ENCODE results near the gene UBE2L3.
A peak's percentile ranks its signal among the peaks of the same experiment; 100 is the strongest.
"Not testable (repeated sequence)": the region's sequence is repeated elsewhere in the genome, so short reads cannot be mapped to it uniquely, and the experiment has no call there.

The UBE2L3 gene

DNA sequence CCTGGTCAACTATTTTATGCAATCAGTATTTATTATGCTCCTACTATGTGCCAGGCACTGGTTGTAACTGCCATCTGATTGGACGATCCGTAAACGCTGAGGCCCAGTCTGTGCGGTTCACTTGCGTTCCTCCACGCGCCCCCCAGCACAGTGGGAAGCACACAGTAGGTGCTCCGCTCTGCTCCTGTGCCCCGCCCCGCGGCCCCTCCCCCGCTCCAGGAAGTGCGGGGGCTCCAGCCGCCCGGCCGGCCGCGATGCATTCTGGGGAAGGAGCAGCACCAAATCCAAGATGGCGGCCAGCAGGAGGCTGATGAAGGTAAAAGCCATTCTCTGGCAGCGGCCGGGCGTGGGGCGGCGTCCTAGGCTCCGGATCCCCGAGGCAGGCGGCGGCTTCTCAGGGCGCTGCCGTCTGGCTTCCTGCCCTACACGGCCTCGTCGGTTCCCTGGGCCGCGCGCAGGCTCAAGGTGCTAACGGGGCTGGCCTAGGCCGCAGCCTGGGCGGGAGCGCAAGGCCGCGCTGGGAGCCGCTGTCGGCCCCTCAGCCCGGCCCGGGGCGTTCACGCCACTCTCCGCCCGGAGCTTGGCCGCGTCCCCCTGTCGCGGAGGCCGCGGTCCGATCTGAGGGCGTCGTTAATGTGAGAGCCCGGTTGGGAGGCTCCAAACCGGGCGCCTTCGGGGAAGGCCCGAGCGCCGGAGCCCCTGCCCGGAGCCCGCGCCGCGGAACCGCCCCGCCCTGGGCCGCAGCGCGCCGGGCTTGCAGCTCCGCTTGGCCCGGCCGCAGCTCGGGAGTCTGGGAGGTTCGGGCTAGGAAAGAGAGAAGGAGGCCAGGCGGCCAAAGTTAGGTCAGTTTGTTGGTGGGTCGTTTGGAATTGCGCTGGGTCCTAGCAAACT lies at the start of gene UBE2L3:
UBE2L3 (plus strand) TSS at position 259 of the 891 bp plus-strand sequence; CDS start at position 290, 31 bp downstream.
- peak; percentile 94 for DNase-seq

DNA sequence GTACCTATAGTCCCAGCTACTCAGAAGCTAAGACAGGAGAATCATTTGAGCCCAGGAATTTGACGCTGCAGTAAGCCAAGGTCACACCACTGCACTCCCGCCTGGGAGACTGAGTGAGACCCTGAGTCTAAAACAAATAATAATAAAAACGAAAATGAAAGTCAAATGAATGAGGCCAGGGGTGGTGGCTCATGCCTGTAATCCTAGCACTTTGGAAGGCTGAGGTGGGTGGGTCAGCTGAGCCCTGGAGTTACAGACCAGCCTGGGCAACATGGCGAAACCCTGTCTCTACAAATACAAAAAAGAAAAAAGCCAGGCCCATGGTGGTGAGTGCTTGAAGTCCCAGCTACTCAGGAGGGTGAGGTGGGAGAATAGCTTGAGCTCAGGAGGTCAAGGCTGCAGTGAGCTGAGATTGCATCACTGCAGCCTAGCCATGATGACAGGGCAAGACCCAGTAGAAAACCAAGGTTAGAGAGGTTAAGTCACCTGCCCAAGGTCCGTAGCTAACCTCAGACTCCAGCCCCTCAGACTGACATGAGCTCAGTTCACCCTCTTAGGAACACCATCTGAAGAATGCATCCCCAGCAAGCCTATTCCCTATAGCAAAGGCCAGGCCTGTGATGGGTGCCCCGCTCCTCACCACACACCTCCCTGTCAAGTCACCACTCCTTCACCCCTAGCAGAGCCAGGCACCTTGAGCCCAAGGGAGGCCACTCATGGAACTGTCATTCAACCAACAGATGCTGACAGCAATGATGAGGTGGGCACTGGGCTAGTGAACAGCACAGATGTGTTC lies 40.6 kb upstream of the UBE2L3 start:
- not testable (repeated sequence) for DNase-seq

DNA sequence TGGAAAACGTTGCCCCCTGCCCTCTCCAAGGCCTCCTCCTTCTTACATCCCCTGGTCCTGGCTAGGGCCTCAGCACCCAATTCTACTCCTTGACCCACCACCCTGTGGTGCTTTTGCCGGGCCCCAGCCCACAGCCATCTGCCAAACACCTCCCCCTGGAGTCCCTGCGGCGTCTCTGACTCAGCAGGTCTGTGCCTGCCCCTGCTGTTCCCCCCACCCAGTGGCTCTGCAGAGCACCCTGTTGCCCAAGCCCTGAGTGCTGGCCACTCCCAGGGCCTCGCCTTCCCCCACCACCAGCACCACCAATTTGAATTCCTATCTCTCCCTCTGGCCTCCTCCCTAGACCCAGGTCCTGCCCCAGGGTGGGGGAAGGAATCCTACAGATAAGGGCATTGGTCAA lies 36.0 kb upstream of the UBE2L3 start:
- DNase-seq, result not testable (repeated sequence)

DNA sequence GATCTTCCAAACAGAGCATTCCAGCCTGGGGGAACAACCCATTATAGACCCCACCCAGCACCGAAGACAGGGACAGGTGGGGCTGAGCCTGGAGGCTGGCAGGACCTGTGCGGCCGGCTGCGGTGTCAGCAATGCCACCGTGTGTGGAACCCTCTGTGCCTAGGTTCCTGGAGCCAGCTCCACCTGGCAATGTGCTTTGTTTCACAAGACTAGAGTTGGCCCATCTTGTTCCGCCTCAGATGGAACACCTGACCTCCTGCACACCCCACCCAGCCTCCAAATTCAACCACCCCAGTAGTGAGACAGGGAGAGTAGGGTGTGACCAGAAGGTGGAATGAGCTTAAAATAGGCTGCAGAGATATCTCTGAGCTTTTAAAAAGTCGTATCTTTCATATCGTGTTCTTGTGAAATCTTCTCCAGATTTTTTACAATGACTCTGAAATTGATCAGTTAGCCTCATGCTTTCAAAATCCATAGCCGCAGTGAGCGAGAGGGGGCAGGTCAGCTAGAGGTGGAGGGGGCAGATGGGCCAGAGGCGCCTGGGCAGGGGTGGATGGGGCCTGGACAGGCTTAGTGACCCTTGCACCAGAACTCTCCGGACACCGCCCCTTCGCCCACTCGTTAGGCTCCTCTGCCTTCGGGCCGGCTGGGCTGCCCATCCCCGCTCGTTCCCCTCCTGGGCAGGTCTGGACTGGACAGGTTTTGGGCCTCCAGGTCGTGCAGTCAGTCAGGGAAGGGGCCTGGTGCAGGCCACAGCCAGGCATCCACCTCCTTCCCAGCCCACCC lies 34.5 kb upstream of the UBE2L3 start:
- not testable (repeated sequence) for DNase-seq

DNA sequence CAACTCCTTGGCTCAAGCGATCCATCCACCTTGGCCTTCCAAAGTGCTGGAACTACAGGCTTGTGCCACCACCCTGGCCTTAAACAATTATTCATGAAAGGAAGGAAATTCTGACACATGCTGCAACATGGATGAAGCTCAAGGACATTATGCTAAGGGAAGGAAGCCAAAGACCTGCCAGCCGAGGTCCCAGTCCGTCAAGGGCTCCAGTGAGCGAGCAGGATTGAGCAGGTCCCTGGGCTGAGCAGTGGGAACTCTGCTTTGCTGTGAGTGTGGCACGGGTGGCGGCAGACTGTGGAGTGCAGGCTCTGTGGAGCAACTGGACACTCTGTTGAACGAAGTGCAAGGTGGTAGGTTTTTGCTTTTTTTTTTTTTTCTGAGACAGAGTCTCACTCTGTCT lies 27.7 kb upstream of the UBE2L3 start:
- DNase-seq, result not testable (repeated sequence)

DNA sequence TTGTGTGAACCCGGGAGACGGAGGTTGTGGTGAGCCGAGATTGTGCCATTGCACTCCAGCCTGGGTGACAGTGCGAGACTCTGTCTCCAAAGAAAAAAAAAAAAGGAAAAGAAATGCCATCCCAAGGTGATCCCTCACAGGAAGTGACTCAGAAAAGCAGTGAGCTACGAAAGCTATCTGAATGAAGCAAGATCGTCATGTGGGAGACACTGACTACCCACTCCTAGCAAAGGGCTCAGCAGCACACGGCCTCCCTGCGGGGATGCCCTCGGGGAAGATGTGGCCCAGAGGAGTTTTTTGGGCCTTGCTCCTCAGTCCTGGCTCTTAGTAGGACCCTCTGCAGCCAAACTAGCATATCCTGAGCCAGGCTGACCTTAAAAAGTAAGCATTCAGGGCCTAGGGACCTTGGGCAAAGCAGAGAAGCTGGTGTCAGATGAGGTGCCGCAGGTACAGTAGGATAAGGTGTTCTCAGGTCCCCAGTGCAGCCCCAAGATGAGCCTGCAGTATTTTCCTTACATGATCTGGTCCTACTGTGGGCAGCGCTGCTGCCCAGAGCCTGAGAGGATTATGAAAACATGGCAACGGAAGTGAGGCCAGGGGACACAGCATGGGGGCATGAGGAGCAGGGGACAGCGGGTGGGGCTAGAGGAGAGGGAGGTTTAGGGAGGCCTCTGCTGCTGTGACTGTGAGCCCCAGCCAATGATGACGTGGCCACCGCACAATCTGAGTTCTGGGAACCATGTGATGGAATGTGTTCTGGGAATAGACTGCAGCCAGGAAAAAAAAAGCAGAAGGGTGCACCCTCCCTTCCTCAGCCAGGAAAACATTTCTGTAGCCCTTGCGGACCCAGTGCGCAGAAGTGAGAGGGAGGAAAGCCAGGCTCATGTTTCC lies 22.8 kb upstream of the UBE2L3 start:
- not testable (repeated sequence) for DNase-seq

DNA sequence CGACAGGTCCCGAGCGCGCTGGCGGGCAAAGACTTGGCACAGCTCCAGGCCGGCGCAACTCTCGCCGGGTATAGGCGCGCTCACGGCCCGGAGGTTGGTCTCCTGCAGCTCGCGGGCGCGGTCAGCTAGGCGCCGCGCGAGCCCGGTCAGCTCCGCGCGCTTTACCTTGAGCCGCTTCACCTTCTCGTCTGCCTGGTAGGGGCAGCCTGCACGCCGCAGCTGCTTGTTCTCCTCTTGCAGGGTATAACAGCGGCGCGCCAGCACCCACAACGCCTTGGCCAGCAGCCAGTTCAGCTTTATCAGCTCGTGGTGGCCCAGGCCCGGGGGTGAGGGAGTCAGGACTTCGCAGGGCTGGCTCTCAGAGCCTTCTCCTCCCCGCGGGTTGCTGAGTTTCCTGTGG lies 18.0 kb upstream of the UBE2L3 start:
- DNase-seq, result not testable (repeated sequence)

DNA sequence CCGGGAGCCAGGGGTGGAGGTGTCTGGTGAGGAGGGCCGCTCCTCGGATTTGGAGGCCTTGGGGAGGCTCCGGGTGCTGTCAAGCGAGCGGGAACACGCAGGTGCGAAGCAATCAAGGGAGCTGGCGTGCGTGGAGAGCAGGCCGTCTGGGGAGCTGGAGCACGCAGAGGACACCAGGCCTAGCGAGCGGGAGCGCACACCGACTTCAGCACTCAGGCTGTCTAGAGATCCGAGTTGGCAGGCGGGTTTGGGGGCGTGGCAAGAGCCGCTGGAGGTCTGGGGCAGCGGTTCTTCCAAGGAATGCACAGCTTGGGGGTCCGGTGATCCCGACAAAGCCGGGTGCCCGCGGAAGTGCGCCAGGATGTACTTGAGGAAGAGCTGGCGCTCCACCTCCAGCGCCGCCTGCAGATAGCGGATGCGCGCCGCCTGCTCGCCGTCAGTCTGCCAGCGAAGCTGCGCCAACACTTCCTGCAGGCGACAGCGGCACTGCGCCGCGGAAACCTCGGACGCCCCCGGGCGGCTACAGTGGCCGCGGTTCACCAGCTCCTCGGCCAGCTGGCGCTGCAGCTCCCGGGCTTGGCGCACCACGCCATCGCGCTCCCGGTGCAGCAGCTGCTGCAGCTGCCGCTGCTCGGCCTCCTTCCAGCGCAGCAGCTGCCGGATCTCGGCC lies 17.4 kb upstream of the UBE2L3 start:
- not testable (repeated sequence) for DNase-seq

DNA sequence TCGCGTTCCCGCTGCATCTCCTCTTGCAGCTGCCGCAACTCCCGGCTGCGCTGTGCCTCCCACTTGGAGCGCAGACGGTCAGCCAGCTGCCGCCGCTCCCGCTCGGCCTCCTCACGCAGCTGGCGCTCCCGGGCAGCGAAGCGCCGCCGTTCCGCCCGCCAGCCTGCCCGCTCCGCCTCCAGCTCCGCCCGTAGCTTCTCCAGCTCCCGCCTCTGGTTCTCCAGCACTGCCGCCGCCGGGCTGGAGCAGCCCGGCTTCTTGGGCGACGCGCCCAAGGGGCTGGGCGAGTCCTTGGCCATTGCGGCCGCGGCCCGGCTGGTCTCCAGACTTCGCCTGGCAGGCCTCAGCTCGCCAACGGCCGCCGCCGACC lies 16.9 kb upstream of the UBE2L3 start:
- DNase-seq, result not testable (repeated sequence)

DNA sequence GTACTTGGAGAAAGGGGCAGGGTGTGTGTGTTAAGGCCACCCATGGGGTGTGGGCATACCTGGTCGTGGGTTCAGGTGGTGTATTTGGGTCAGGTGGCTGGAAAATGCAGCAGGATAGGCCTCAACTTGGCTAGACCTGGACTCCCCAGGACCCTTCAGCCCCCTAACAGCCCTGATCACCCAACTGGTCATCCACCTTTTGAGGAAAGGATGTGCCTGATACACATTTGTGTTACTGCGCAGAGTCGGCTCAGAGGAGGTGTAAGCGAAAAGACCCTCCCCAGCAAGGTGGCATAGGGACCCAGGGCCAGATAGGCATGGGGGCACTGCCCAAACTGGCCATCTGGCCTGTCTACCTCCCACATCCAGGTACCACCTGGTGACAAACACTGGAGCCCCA lies 16.2 kb upstream of the UBE2L3 start, which contains the start of gene RIMBP3C:
RIMBP3C (minus strand) TSS at position 101 of the 400 bp plus-strand sequence. CDS start 485 bp downstream, outside the sequence.
- DNase-seq, result not testable (repeated sequence)

DNA sequence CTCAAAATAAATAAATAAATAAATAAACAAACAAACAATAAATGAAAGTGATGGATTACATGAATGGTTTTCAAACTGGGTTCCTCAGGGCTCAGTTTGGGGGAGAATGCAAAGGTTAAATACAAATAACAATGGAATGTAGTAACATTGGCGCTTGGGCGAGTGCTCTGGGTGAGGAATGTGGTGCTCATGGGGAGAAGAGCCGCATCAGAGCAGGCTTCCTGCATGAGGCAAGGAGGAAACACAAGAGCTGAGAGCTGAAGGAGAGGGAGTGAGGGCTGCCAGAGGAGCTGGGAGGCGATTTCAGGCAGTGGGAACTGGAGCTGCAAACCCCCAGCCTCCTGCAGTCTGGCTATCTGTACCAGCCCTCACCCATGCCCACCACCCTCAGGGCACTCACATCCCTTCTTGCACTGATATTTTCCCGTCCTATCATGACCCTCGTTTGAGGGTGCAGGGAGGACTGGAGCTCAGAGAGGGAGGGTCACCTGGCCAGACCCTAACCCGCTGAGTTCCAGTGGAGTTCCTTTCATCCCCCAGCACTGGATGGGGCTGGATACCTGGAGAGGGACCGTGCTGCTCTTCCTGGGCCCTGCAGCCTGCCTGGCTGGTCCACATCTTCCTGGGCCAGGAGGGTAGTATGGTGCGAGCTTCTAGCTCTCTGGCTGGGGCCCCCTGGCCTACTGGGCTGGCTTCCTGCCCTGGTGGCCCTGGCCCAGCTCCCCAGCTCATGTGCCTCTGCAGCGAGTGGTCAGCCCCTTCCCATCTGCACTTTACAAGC lies 8.0 kb upstream of the UBE2L3 start:
- not testable (repeated sequence) for DNase-seq

DNA sequence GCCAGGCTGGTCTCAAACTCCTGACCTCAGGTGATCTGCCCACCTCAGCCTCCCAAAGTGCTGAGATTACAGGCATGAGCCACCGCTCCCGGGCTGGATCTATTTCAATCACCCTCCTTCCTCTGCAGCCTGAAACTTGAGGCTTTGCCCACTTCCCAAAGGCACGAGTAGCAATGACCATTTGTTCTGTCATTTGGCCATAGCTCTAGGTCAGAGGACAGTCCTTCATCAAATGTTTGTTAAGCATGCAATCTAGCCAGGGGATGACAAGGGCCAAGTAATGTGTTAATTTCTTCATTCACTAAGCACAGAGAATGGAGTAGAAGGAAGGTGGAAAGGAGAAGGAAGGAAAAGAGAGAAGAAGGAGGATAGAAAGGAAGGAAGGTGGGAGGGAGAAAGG lies 6.9 kb upstream of the UBE2L3 start:
- DNase-seq, result not testable (repeated sequence)

DNA sequence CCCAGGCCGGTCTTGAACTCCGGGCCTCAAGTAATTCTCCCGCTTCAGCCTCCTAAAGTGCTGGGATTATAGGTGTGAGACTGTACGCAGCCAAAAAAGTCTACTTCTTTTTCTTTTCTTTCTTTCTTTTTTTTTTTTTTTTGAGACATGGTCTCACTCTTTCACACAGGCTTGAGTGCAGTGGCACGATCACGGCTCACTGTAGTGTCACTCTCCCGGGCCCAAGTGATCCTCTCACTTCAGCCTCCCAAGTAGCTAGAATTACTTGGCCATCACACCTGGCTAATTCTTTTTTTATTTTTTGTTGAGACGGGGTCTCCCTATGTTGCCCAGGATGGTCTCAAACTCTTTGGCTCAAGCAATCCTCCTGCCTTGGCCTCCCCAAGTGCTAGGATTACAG lies 3.6 kb upstream of the UBE2L3 start:
- no peak for DNase-seq

DNA sequence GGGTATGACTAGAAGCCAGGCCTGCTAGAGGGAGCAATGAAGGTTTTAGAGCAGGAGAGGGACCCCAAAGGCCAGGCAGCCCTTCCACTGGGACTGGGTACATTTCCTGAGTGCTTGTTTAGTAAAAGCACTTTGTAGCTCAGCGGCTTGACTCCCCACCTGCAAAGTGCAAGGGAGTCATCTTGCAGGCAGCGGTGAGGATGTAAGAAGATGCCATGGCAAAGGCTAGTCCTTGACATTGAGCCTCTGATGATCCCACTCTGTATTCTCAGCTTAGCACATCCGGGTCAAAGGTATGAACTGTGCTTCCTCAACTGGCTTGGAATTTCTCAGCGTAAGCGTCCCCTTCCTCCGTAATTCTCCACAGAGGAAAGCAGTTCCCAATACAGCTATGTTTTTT lies 3.1 kb upstream of the UBE2L3 start:
- DNase-seq, result no peak

DNA sequence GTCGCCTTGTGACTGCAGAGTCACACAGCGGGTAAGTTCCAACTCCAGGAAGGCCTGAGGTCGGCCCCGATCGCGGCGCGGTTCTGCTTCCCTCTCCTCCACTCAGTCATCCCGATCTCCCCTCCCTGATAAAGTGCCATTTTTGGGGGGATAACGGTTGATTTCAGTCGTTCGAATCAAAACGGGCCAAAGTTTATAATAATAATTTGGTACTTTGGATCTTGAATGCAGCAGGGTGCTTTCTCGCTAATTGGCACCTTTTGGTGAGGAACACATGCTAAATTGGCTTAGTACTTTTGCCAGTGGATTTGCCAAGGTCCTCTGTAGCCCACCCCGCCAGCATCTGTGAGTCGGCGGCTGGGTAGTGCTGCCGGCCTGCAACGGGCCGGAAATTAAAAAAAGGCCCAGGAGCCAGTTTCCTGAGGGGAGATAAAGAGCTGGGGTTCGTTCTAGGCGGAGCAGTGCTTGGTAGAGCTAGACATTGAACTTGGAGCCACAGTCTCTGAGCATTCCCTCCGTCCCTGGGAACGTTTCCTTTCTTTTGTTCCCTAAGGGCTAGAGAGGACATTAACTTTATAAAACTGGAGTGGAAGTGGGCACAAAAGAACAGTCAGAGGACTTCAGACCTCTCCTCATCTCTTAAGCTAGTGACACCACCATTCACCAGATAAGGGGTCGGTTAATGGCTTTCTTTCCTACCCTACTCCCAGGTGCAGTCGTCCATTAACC lies 997 bp downstream of the UBE2L3 start:
- DNase-seq, result peak; percentile 82

DNA sequence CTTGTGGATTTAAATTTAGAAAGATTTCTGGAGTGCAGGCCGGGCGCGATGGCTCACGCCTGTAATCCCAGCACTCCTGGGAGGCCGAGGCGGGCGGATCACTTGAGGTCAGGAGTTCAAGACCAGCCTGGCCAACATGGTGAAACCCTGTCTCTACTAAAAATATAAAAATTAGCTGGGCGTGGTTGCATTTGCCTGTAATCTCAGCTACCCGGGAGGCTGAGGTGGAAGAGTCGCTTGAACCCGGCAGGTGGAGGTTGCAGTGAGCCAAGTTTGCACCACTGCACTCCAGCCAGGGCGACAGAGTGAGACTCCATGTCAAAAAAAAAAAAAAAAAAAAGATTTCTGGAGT lies 1.5 kb downstream of the UBE2L3 start:
- DNase-seq, result not testable (repeated sequence)

DNA sequence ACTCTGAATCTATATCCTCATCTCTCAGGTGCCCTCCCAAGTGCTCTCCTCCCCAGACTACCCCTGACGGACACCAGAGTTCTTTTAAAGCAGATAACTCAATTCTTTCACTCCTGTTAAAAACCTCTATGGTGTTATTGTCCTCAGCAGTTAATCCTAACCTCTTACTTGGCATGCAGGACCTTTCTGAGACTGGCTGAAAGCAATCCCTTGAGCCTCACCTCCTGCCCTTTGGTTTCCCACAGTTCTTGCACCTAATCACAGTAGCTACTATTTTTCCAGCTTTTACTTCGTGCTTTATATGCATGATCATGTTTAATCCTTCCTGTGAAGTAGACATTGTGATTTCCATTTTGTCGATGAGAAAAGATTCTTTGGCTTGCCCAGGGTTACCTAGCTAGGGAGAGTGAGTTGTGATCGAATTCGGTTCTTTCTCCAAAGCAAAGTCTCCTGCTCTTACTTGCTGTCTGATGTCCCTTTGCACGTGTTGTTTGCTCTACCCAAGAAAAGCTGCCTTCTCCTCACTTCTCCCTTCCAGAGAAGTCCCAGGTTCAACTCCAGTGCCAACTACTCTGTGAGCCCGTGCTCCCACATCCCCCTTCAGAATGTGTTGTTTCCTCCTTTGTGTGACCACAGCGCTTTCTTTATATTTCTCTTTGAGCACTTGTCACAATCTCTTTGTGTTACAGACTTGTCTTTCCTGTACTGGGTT lies 2.1 kb downstream of the UBE2L3 start:
- DNase-seq, result peak; percentile 44

DNA sequence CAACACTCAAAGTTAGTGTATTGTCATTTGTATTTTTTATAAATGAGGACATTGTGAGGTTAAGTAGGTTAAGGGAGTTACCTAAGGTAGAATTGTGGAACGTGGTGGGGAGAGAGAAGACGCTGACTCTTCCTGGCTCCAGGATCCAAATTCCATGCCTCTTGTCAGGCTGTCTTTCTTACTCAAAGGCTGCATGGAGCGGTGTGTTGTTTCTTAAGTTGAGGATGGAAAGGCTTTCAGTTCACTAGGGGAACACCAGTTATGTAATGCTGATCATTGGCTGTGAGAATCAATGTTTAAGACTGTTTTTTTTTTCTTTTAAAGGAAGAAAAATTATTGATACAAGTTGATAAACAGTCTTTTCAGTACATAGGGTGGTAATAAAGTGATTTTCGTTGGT lies 2.9 kb downstream of the UBE2L3 start:
- no peak for DNase-seq

DNA sequence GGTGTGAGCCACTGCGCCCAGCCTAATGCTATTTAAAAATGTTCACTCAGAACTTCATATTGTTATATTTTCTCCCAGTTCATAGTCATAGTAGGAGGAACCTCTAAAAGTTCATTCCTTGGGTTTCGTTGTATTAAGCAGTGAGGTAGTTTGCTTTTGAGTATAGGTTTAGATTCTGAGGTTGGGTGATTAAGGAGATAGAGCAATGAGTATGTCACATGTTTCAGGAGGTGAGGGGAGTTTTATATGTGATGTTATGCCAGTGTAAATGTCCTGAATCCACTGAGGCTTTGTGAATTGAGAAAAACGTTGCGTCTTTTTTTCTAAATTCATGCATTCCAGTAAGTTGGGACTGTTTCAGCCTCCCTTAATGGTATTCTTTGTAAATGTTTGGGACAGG lies 4.2 kb downstream of the UBE2L3 start:
- no peak for DNase-seq

Measured in hematopoietic multipotent progenitor cell treated with erythropoietin and hydrocortisone succinate and interleukin-3 and kit ligand, for 4 days (in vitro differentiated cells).